B cell (primary cell): ENCODE data around the gene RAB32. TPM values are rescaled to one million over a fixed set of nuclear protein-coding genes. Genes with fewer than 3 reads are reported as not detected.

Source experiments
- ATAC-seq: fragments of 200-7000 bp; cut with Tn5 transposase; one replicate; pipeline ENCODE4 v1.10.0; 2021; ENCODE audit warnings: low read depth, mild to moderate bottlenecking, moderate number of reproducible peaks, moderate library complexity
- CTCF ChIA-PET: fragments of 350-600 bp; sonication (Branson Sonifier 250); formaldehyde crosslinking; loops from one replicate; lab custom pipeline; 2021; ENCODE audit warnings: antibody characterized with exemption, inconsistent platforms; lab: Charles Lee
- POLR2A ChIA-PET: fragments of 350-600 bp; sonication (Branson Sonifier 250); formaldehyde crosslinking; loops from one replicate; lab custom pipeline; 2021; ENCODE audit warnings: antibody characterized with exemption; lab: Charles Lee
- DNase-seq: peaks from one replicate; pipeline ENCODE4 v3.0.0; 2013
- H2AFZ ChIP-seq: 2 replicates; pipeline ENCODE4 v1.6.1; 2012; ENCODE audit warnings: mild to moderate bottlenecking, low read depth, low read length; ENCODE audit not compliant: insufficient read depth, poor library complexity, severe bottlenecking
- H3K27ac ChIP-seq, 2 donors: 1 replicate in 1 of 2; 2 replicates in 1 of 2; pipeline ENCODE4 v1.5.1; 2012 to 2013; ENCODE audit warnings: low read length in 2 of 2, mild to moderate bottlenecking in 2 of 2, moderate library complexity in 1 of 2
- H3K27me3 ChIP-seq, 4 experiments: fragments of 200-600 bp in 1 of 4; sonication (generic) in 1 of 4; replicated peaks in 1 of 4; 1 replicate in 2 of 4; 2 replicates in 2 of 4; pipeline versions ENCODE4 v1.6.1 to v1.7.0; 2013 to 2016; ENCODE audit warnings: low read length in 3 of 4, mild to moderate bottlenecking in 2 of 4, mixed read lengths in 1 of 4, moderate library complexity in 1 of 4; ENCODE audit not compliant: insufficient read depth in 4 of 4, control insufficient read depth in 3 of 4; ENCODE audit errors: control extremely low read depth in 1 of 4
- H3K36me3 ChIP-seq, 2 experiments: replicated peaks in 1 of 2; 1 replicate in 1 of 2; 2 replicates in 1 of 2; pipeline versions ENCODE4 v1.6.1 to v1.7.1; 2013; ENCODE audit warnings: low read length in 1 of 2; ENCODE audit not compliant: insufficient read depth in 2 of 2, control insufficient read depth in 1 of 2; ENCODE audit errors: control extremely low read depth in 1 of 2, extremely low read depth in 1 of 2
- H3K4me1 ChIP-seq, 2 donors: fragments of 200-600 bp in 1 of 2; sonication (generic) in 1 of 2; 1 replicate in 1 of 2; 2 replicates in 1 of 2; pipeline versions ENCODE4 v1.5.1 to v1.6.1; 2013 to 2017; ENCODE audit warnings: low read length in 2 of 2; ENCODE audit not compliant: control insufficient read depth in 2 of 2, insufficient read depth in 2 of 2
- H3K4me2 ChIP-seq: replicated peaks from 2 replicates; pipeline ENCODE3; 2012; ENCODE audit warnings: mild to moderate bottlenecking, low read depth, low read length; ENCODE audit not compliant: poor library complexity, severe bottlenecking
- H3K4me3 ChIP-seq, 5 experiments: fragments of 200-600 bp in 1 of 5; sonication (generic) in 1 of 5; 1 replicate in 3 of 5; 2 replicates in 2 of 5; pipeline versions ENCODE4 v1.5.1 to v1.7.0; 2011 to 2016; ENCODE audit warnings: low read length in 4 of 5, mild to moderate bottlenecking in 4 of 5, low read depth in 2 of 5, control low read depth in 1 of 5, moderate library complexity in 1 of 5; ENCODE audit not compliant: insufficient read depth in 1 of 5; ENCODE audit errors: control extremely low read depth in 1 of 5, extremely low read depth in 1 of 5
- H3K79me2 ChIP-seq: fragments of 200-600 bp; sonication (generic); one replicate; pipeline ENCODE4 v1.6.0; 2016; ENCODE audit warnings: low read length; ENCODE audit not compliant: control insufficient read depth, insufficient read depth
- H3K9ac ChIP-seq: fragments of 200-600 bp; sonication (generic); 2 replicates; pipeline ENCODE4 v1.6.1; 2017; ENCODE audit warnings: mild to moderate bottlenecking, low read length, moderate library complexity
- H3K9me3 ChIP-seq, 3 donors: one replicate each; pipeline versions ENCODE4 v1.6.1 to v1.7.1; 2013; ENCODE audit warnings: low read length in 2 of 3; ENCODE audit not compliant: control insufficient read depth in 2 of 3, insufficient read depth in 1 of 3; ENCODE audit errors: control extremely low read depth in 1 of 3
- H4K20me1 ChIP-seq: 2 replicates; pipeline ENCODE4 v1.6.0; 2012; ENCODE audit warnings: mild to moderate bottlenecking, low read length; ENCODE audit not compliant: insufficient read depth, control insufficient read depth, poor library complexity, severe bottlenecking
- H3K27ac Mint-ChIP-seq: one replicate; pipeline ENCODE4 v1.8.0; 2021; ENCODE audit warnings: mixed read lengths
- H3K27me3 Mint-ChIP-seq: one replicate; pipeline ENCODE4 v1.8.0; 2021; ENCODE audit warnings: mixed read lengths
- H3K4me1 Mint-ChIP-seq: one replicate; pipeline ENCODE4 v1.8.0; 2021; ENCODE audit warnings: mixed read lengths
- H3K4me3 Mint-ChIP-seq: one replicate; pipeline ENCODE4 v1.8.0; 2021; ENCODE audit warnings: mixed read lengths
- H3K9me3 Mint-ChIP-seq: one replicate; pipeline ENCODE4 v1.8.0; 2022; ENCODE audit warnings: mixed read lengths; ENCODE audit not compliant: insufficient read depth
- CTCF ChIP-seq: fragments of 200-600 bp; IDR thresholded peaks from one replicate; pipeline ENCODE4 v1.8.0; 2022; ENCODE audit warnings: antibody characterized with exemption, mild to moderate bottlenecking
- EZH2 ChIP-seq: IDR thresholded peaks from 2 replicates; pipeline ENCODE4 v1.6.1; 2012; ENCODE audit warnings: borderline replicate concordance, low read depth, mild to moderate bottlenecking, moderate library complexity, low read length; ENCODE audit not compliant: insufficient read depth, poor library complexity, severe bottlenecking
- WGBS: methylation state at CpG from one replicate; pipeline ENCODE4 v1.1.5; 2013; ENCODE audit warnings: missing lambda C conversion rate; ENCODE audit not compliant: insufficient coverage; 5-methylcytosine and 5-hydroxymethylcytosine counted together
- intact Hi-C: fragments of 100-400 bp; cut with micrococcal nuclease; formaldehyde crosslinking; loops from one replicate; pipeline ENCODE4 v1.10.0; 2022
- polyA plus RNA-seq: library from polyadenylated mRNA; depleted of rRNA; stranded (reverse); fragments of >200 nt; gene quantifications from 2 replicates; pipeline ENCODE4 v1.2.3, GENCODE V29; 2012
- total RNA-seq, 2 donors: library from RNA; stranded (reverse); fragments of 120-200 nt in 1 of 2; gene quantifications; 1 replicate in 1 of 2; 2 replicates in 1 of 2; pipeline versions ENCODE4 v1.2.3 to v1.2.4, GENCODE V29; 2013 to 2022

The RAB32 gene
- total and polyA plus RNA-seq, 2 donors (not counting 1 experiment from before 2014, with no cell fraction given) = 0.36 TPM; not detected in 1

GRCh38 chr6:146581968-146582367 is 38.3 kb downstream of the RAB32 start:
- WGBS = no CpG with 5 or more reads among the region's 1 CpG
- ATAC-seq = no peak
- Mint-ChIP-seq H3K4me1 (no peaks in the 10 kb centered on the region), H3K4me3 (no peak overlapping the region), H3K9me3 (peaks cover 1% of the 10 kb centered on the region), H3K27me3 (no peaks in the 10 kb centered on the region), H3K27ac (no peak overlapping the region)
- Histone ChIP-seq H3K4me2 (no peak overlapping the region), H3K27me3 (no peaks in the 10 kb centered on the region), H3K4me3 (no peak overlapping the region), H3K9me3 (peaks cover 0 to 2% (median 0%) of the 10 kb centered on the region in 3 donors), H4K20me1 (no peaks in the 10 kb centered on the region), H3K79me2 (no peaks in the 10 kb centered on the region), H2AFZ (no peak overlapping the region), H3K9ac (no peak overlapping the region), H3K27ac (no peak overlapping the region), H3K36me3 (no peaks in the 10 kb centered on the region), H3K4me1 (no peaks in the 10 kb centered on the region)
- POLR2A ChIA-PET = no interaction called here
- CTCF ChIA-PET = no interaction called here
- intact Hi-C loops = no loop called here
- TF ChIP-seq CTCF (no peak), EZH2 (no peak)
- no peak for DNase-seq

GRCh38 chr6:146582857-146583256 is 39.2 kb downstream of the RAB32 start:
- Histone ChIP-seq H3K9ac (no peak overlapping the region), H3K27me3 (no peaks in the 10 kb centered on the region), H3K79me2 (no peaks in the 10 kb centered on the region), H4K20me1 (no peaks in the 10 kb centered on the region), H3K4me2 (no peak overlapping the region), H3K36me3 (no peaks in the 10 kb centered on the region), H3K27ac (no peak overlapping the region), H3K4me1 (no peaks in the 10 kb centered on the region), H3K4me3 (no peak overlapping the region), H2AFZ (no peak overlapping the region), H3K9me3 (peaks cover 0 to 2% (median 0%) of the 10 kb centered on the region in 3 donors)
- TF ChIP-seq EZH2 (no peak), CTCF (no peak)
- Mint-ChIP-seq H3K27me3 (no peaks in the 10 kb centered on the region), H3K27ac (no peak overlapping the region), H3K4me3 (no peak overlapping the region), H3K9me3 (no peaks in the 10 kb centered on the region), H3K4me1 (no peaks in the 10 kb centered on the region)
- no peak for ATAC-seq
- ChIA-PET POLR2A (no interaction called here), CTCF (no interaction called here)
- 90% methylated on average over 3 of the region's 5 CpGs for WGBS
- DNase-seq = no peak
- intact Hi-C loops = no loop called here
